DOHH2 (cell line): ENCODE measurements around the gene RAB26.
"Not testable (repeated sequence)": the region's sequence is repeated elsewhere in the genome, so short reads cannot be mapped to it uniquely, and the experiment has no call there.

Experiments used
- H3F3A ChIP-seq: fragments of 200-600 bp; sonication (generic), shearing (Covaris generic); 2 replicates; pipeline ENCODE4 v1.6.0; 2016; ENCODE audit warnings: antibody characterized with exemption, mild to moderate bottlenecking; ENCODE audit not compliant: control insufficient read depth, insufficient read depth
- H3K27ac ChIP-seq: fragments of 200-600 bp; sonication (generic); 2 replicates; pipeline ENCODE4 v1.5.1; 2014; ENCODE audit warnings: low read depth, mild to moderate bottlenecking, low read length, moderate library complexity
- H3K27me3 ChIP-seq: fragments of 200-600 bp; sonication (generic); 2 replicates; pipeline ENCODE4 v1.6.1; 2014; ENCODE audit warnings: mild to moderate bottlenecking, low read length, mixed read lengths; ENCODE audit not compliant: control insufficient read depth
- H3K36me3 ChIP-seq: fragments of 200-600 bp; sonication (generic); 2 replicates; pipeline ENCODE4 v1.6.1; 2014; ENCODE audit warnings: mild to moderate bottlenecking, low read length, moderate library complexity, mixed read lengths; ENCODE audit not compliant: control insufficient read depth
- H3K4me1 ChIP-seq: fragments of 200-600 bp; sonication (generic); 2 replicates; pipeline ENCODE4 v1.6.1; 2014; ENCODE audit warnings: mild to moderate bottlenecking, low read length, mixed read lengths; ENCODE audit not compliant: control insufficient read depth
- H3K4me2 ChIP-seq: fragments of 200-600 bp; sonication (generic); 2 replicates; pipeline ENCODE4 v1.6.0; 2014; ENCODE audit warnings: mild to moderate bottlenecking, low read length, moderate library complexity
- H3K4me3 ChIP-seq: fragments of 200-600 bp; sonication (generic); 2 replicates; pipeline ENCODE4 v1.5.1; 2014; ENCODE audit warnings: mild to moderate bottlenecking, low read length, mixed read lengths
- H3K79me2 ChIP-seq: fragments of 200-600 bp; sonication (generic); 2 replicates; pipeline ENCODE4 v1.6.1; 2014; ENCODE audit warnings: mild to moderate bottlenecking, low read length, mixed read lengths; ENCODE audit not compliant: control insufficient read depth
- H3K9me2 ChIP-seq: fragments of 200-600 bp; sonication (generic); replicated peaks from 2 replicates; pipeline ENCODE4 v1.6.1; 2014; ENCODE audit warnings: mild to moderate bottlenecking, low read length, mixed read lengths; ENCODE audit not compliant: control insufficient read depth
- H3K9me3 ChIP-seq: fragments of 200-600 bp; sonication (generic); 2 replicates; pipeline ENCODE4 v1.6.1; 2014; ENCODE audit warnings: antibody characterized with exemption, low read length, mixed read lengths; ENCODE audit not compliant: control insufficient read depth, insufficient read depth
- H4K20me1 ChIP-seq: fragments of 200-600 bp; sonication (generic); 2 replicates; pipeline ENCODE4 v1.6.0; 2014; ENCODE audit warnings: low read depth, mild to moderate bottlenecking, antibody characterized with exemption, low read length, moderate library complexity; ENCODE audit not compliant: control insufficient read depth, insufficient read depth
- CTCF ChIP-seq: fragments of 200-600 bp; sonication (generic); IDR thresholded peaks from one replicate; pipeline ENCODE4 v1.5.1; 2014; ENCODE audit warnings: antibody characterized with exemption, mild to moderate bottlenecking, low read depth, low read length; ENCODE audit not compliant: poor library complexity, severe bottlenecking
- EZH2phosphoT487 ChIP-seq: fragments of 200-600 bp; sonication (generic); IDR thresholded peaks from 2 replicates; pipeline ENCODE4 v1.6.1; 2017; ENCODE audit warnings: borderline replicate concordance, mild to moderate bottlenecking, antibody characterized with exemption, low read length, moderate library complexity, mixed read lengths

The RAB26 gene

DNA sequence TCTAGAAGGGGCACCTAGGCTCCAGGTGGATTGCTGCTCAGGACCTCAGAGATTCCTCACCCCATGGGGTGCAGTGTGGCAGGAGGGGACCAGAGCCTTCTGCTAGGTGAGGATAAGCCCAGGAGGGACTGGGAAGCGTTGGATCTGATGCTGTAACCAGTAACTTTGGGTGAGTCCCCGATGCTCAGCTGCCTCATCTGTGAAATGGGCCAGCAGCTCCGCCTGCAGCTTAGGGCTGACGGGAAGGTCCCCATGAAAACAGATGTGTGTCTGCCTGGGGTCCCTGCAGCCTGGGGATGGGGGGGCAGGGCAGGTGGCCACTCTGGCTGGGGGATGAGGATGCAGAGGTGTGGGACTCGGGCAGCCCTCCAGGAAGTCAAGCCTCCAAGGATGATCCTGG, 50.7 kb downstream of the RAB26 start:
- no peaks in the 10 kb centered on the region for H3K36me3 ChIP-seq
- H3K9me3 ChIP-seq: no peaks in the 10 kb centered on the region
- no peaks in the 10 kb centered on the region for H3F3A ChIP-seq
- no peak overlapping the region for H3K4me3 ChIP-seq
- peaks cover 5% of the 10 kb centered on the region; the same call in 1 of the 2 replicates for H4K20me1 ChIP-seq
- peaks cover 55% of the 10 kb centered on the region for H3K27me3 ChIP-seq
- H3K4me1 ChIP-seq: peaks cover 10% of the 10 kb centered on the region
- no peaks in the 10 kb centered on the region for H3K9me2 ChIP-seq
- no peaks in the 10 kb centered on the region for H3K79me2 ChIP-seq
- H3K27ac ChIP-seq: no peak overlapping the region
- H3K4me2 ChIP-seq: no peak overlapping the region
- TF ChIP-seq CTCF: no peak
- TF ChIP-seq EZH2phosphoT487: no peak

DNA sequence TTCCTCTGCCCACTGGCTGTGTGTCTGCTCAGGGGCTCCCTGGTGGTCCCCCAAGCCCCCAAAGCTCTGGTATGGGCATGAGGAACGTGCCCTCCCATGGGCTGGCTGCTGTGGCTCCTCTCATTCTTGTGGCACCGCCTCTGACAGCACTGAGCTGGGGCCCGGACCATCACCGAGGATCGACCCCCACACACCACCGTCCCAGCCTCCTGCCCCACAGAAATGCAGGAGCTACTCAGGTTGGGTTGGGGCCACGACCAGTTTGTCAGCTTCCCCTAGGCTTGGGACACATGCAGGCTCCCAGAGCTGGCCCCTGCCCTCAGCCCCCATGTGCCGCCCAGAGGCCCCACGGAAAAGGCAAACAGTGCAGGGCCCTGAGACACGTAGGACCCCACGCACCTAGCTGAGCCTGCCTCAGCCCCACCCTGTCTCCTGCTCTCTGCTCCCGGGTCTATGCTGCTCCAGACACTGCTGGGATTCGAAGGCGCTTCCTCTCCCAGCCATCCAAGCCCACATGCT, 51.3 kb downstream of the RAB26 start:
- Histone ChIP-seq H3K27ac (no peak overlapping the region), H3K79me2 (no peaks in the 10 kb centered on the region), H3K9me3 (no peaks in the 10 kb centered on the region), H3K4me3 (no peak overlapping the region), H3K4me1 (peaks cover 14% of the 10 kb centered on the region), H3K9me2 (no peaks in the 10 kb centered on the region), H3K27me3 (peaks cover 49% of the 10 kb centered on the region), H3K4me2 (no peak overlapping the region), H4K20me1 (peaks cover 5% of the 10 kb centered on the region; the same call in 1 of the 2 replicates), H3K36me3 (no peaks in the 10 kb centered on the region), H3F3A (no peaks in the 10 kb centered on the region)
- no peak for TF ChIP-seq EZH2phosphoT487
- TF ChIP-seq CTCF: no peak

- Histone ChIP-seq H3K79me2 (no peaks in the 10 kb centered on the region), H3K9me2 (no peaks in the 10 kb centered on the region), H3K4me1 (peaks cover 14% of the 10 kb centered on the region), H3K4me2 (no peak overlapping the region), H3K27ac (no peak overlapping the region), H4K20me1 (peaks cover 1% of the 10 kb centered on the region; the same call in 1 of the 2 replicates), H3K4me3 (no peak overlapping the region), H3K36me3 (no peaks in the 10 kb centered on the region), H3F3A (no peaks in the 10 kb centered on the region), H3K27me3 (peaks cover 42% of the 10 kb centered on the region), H3K9me3 (no peaks in the 10 kb centered on the region)
- no peak for TF ChIP-seq CTCF
- no peak for TF ChIP-seq EZH2phosphoT487
Measured at GRCh38 chr16:2200313-2200712, 51.9 kb downstream of the RAB26 start.

- Histone ChIP-seq H3K4me1 (peaks cover 19% of the 10 kb centered on the region), H3K36me3 (peaks cover 23% of the 10 kb centered on the region), H3K27me3 (peaks cover 20% of the 10 kb centered on the region), H3K79me2 (peaks cover 24% of the 10 kb centered on the region)
- H3K4me2 ChIP-seq, H3K9me3 ChIP-seq, H3F3A ChIP-seq, H3K27ac ChIP-seq, H4K20me1 ChIP-seq, H3K4me3 ChIP-seq, H3K9me2 ChIP-seq: not testable (repeated sequence)
Measured at GRCh38 chr16:2203119-2203688, 54.8 kb downstream of the RAB26 start.
